MM.1S (cell line): ENCODE measurements around the gene CCDC152.
A peak's percentile ranks its signal among the peaks of the same experiment; 100 is the strongest.

Experiments
- DNase-seq: peaks from one replicate; pipeline ENCODE4 v3.0.0-alpha.2; 2015
- H2AFZ ChIP-seq: fragments of 300-600 bp; sonication (generic); 2 replicates; pipeline ENCODE4 v1.6.0; 2016; ENCODE audit warnings: antibody characterized with exemption, low read length
- H3F3A ChIP-seq: fragments of 300-600 bp; sonication (generic); 2 replicates; pipeline ENCODE4 v1.6.1; 2016; ENCODE audit warnings: mild to moderate bottlenecking, antibody characterized with exemption, low read length, moderate library complexity, mixed read lengths; ENCODE audit not compliant: insufficient read depth
- H3K27ac ChIP-seq: fragments of 300-600 bp; sonication (generic); 2 replicates; pipeline ENCODE4 v1.5.1; 2016; ENCODE audit warnings: mild to moderate bottlenecking, low read length
- H3K27me3 ChIP-seq: fragments of 300-600 bp; sonication (generic); replicated peaks from 2 replicates; pipeline ENCODE4 v1.6.0; 2016; ENCODE audit warnings: low read length; ENCODE audit not compliant: insufficient read depth
- H3K36me3 ChIP-seq: fragments of 300-600 bp; sonication (generic); replicated peaks from 2 replicates; pipeline ENCODE4 v1.6.1; 2016; ENCODE audit warnings: mild to moderate bottlenecking, low read length, mixed read lengths; ENCODE audit not compliant: insufficient read depth
- H3K4me1 ChIP-seq: fragments of 300-600 bp; sonication (generic); 2 replicates; pipeline ENCODE4 v1.6.1; 2016; ENCODE audit warnings: low read length, mixed read lengths
- H3K4me2 ChIP-seq: fragments of 300-600 bp; sonication (generic); 2 replicates; pipeline ENCODE4 v1.6.0; 2016; ENCODE audit warnings: low read depth, low read length
- H3K4me3 ChIP-seq: fragments of 300-600 bp; sonication (generic); 2 replicates; pipeline ENCODE4 v1.5.1; 2016; ENCODE audit warnings: low read length, mixed read lengths
- H3K79me2 ChIP-seq: fragments of 300-600 bp; sonication (generic); 2 replicates; pipeline ENCODE4 v1.6.1; 2016; ENCODE audit warnings: mixed run types, low read length, mixed read lengths
- H3K9ac ChIP-seq: fragments of 300-600 bp; sonication (generic); 2 replicates; pipeline ENCODE4 v1.6.1; 2016; ENCODE audit warnings: low read length, mixed read lengths
- H3K9me2 ChIP-seq: fragments of 300-600 bp; sonication (generic); replicated peaks from 2 replicates; pipeline ENCODE4 v1.6.1; 2016; ENCODE audit warnings: mild to moderate bottlenecking, low read length, mixed read lengths; ENCODE audit not compliant: insufficient read depth
- H3K9me3 ChIP-seq: fragments of 300-600 bp; sonication (generic); replicated peaks from 2 replicates; pipeline ENCODE4 v1.6.1; 2016; ENCODE audit warnings: mild to moderate bottlenecking, low read length, mixed read lengths; ENCODE audit not compliant: insufficient read depth
- H4K20me1 ChIP-seq: fragments of 300-600 bp; sonication (generic); 2 replicates; pipeline ENCODE4 v1.6.1; 2016; ENCODE audit warnings: mild to moderate bottlenecking, low read length, moderate library complexity, mixed read lengths; ENCODE audit not compliant: insufficient read depth
- EZH2 ChIP-seq: fragments of 300-600 bp; sonication (generic); optimal IDR thresholded peaks from 2 replicates; pipeline ENCODE3; 2017; ENCODE audit warnings: low read depth, mild to moderate bottlenecking, antibody characterized with exemption, low read length, mixed read lengths
- EZH2phosphoT487 ChIP-seq: fragments of 300-600 bp; sonication (generic); IDR thresholded peaks from 2 replicates; pipeline ENCODE4 v1.6.1; 2018; ENCODE audit warnings: antibody characterized with exemption, low read length
- TF ChIP-seq, protein P1 (sequence below): fragments of 300-600 bp; sonication (generic); IDR thresholded peaks from 2 replicates; pipeline ENCODE4 v1.5.1; 2016; ENCODE audit warnings: antibody characterized with exemption, low read length, mixed read lengths

Gene CCDC152

DNA sequence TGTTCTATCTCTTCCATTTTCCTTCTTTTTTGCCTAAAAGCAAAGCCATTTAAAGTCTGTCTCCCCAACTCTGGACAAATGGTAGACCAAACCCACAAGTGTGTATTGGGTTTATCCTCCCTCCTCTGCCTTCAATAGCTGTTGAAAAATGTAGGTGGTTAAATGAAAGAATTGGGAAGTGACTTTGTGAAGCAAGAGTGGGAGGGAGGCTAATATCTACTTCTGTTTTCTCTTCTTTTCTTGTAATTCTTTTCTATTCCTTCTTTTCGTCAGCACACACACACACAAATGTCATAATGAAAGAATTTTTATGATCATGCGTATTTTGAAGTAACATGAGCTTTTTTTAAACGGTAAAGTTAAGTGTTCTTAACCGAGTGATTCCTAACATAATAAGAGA lies 3.8 kb downstream of the CCDC152 start:
- no peaks in the 10 kb centered on the region for H3K4me1 ChIP-seq
- no peaks in the 10 kb centered on the region for H3K9me3 ChIP-seq
- H3K4me2 ChIP-seq = no peak overlapping the region
- no peaks in the 10 kb centered on the region for H3K27me3 ChIP-seq
- H3F3A ChIP-seq = no peaks in the 10 kb centered on the region
- H3K9ac ChIP-seq = no peak overlapping the region
- H4K20me1 ChIP-seq = no peaks in the 10 kb centered on the region
- no peak overlapping the region for H3K4me3 ChIP-seq
- no peak overlapping the region for H3K27ac ChIP-seq
- no peak for DNase-seq
- H3K36me3 ChIP-seq = no peaks in the 10 kb centered on the region
- no peaks in the 10 kb centered on the region for H3K9me2 ChIP-seq
- no peaks in the 10 kb centered on the region for H3K79me2 ChIP-seq
- TF ChIP-seq EZH2phosphoT487 (no peak), EZH2 (no peak)
- TF ChIP-seq, protein P1, sequence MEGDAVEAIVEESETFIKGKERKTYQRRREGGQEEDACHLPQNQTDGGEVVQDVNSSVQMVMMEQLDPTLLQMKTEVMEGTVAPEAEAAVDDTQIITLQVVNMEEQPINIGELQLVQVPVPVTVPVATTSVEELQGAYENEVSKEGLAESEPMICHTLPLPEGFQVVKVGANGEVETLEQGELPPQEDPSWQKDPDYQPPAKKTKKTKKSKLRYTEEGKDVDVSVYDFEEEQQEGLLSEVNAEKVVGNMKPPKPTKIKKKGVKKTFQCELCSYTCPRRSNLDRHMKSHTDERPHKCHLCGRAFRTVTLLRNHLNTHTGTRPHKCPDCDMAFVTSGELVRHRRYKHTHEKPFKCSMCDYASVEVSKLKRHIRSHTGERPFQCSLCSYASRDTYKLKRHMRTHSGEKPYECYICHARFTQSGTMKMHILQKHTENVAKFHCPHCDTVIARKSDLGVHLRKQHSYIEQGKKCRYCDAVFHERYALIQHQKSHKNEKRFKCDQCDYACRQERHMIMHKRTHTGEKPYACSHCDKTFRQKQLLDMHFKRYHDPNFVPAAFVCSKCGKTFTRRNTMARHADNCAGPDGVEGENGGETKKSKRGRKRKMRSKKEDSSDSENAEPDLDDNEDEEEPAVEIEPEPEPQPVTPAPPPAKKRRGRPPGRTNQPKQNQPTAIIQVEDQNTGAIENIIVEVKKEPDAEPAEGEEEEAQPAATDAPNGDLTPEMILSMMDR = no peak
- H2AFZ ChIP-seq = no peak overlapping the region

DNA sequence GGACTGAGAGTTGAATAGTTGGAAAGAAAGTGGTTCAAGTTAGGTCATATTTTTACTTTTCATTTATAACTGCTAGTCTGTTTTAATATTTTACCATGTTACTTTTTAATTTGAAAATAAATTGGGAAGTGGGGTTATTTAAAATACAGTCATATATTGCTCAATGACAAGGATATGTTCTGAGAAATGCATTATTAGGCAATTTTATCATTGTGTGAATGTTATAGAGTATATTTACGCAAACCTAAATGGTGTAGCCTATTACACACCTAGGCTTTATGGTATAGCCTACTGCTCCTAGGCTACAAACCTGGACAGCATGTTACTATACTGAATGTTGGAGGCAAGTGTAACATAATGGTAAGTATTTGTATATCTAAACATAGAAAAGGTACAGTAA lies 5.2 kb downstream of the CCDC152 start:
- H3K9ac ChIP-seq = no peak overlapping the region
- no peak overlapping the region for H3K4me3 ChIP-seq
- no peaks in the 10 kb centered on the region for H3F3A ChIP-seq
- H3K36me3 ChIP-seq = no peaks in the 10 kb centered on the region
- no peaks in the 10 kb centered on the region for H3K79me2 ChIP-seq
- no peak for DNase-seq
- no peaks in the 10 kb centered on the region for H4K20me1 ChIP-seq
- no peaks in the 10 kb centered on the region for H3K9me3 ChIP-seq
- H2AFZ ChIP-seq = no peak overlapping the region
- no peak overlapping the region for H3K27ac ChIP-seq
- no peak overlapping the region for H3K4me2 ChIP-seq
- H3K27me3 ChIP-seq = no peaks in the 10 kb centered on the region
- no peak for TF ChIP-seq EZH2phosphoT487
- TF ChIP-seq, protein P1 = no peak
- no peak for TF ChIP-seq EZH2
- H3K4me1 ChIP-seq = no peaks in the 10 kb centered on the region
- H3K9me2 ChIP-seq = no peaks in the 10 kb centered on the region

DNA sequence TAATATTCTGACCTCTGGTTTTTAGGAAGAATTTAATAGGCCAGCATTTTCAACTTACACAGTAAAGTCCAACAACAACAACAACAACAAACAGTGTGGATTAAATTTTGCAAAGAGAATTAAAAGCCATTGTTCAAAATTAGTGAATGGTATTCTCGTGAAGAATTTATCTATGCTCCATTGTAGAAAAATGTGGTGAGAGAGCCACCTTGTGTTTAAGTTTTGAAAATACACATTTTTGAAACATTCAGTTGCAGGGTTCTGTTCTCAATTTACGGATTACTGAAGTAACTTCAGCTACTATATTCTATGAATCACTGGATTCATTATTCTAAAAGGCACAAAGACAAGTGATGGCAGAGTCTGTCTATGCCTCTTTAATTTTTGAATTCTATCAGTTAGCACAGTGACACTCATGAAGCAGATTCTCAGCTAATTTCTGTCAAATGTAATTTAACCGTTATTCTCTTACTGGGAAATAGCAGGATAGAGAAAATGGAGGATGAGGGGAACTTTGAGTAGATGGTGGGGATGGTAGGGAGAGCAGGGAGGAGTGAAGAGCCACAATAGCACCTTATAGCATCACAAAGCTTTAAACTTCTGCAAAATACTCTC lies 11.0 kb downstream of the CCDC152 start:
- H3K4me1 ChIP-seq = no peaks in the 10 kb centered on the region
- no peak overlapping the region for H3K4me2 ChIP-seq
- H3K9ac ChIP-seq = no peak overlapping the region
- H3K27me3 ChIP-seq = no peaks in the 10 kb centered on the region
- no peaks in the 10 kb centered on the region for H3K9me2 ChIP-seq
- no peak for TF ChIP-seq EZH2phosphoT487
- TF ChIP-seq EZH2 = no peak
- TF ChIP-seq, protein P1 = peak; percentile 58
- no peaks in the 10 kb centered on the region for H3F3A ChIP-seq
- no peaks in the 10 kb centered on the region for H3K9me3 ChIP-seq
- no peaks in the 10 kb centered on the region for H3K79me2 ChIP-seq
- peak; percentile 39 for DNase-seq
- H3K36me3 ChIP-seq = no peaks in the 10 kb centered on the region
- H2AFZ ChIP-seq = no peak overlapping the region
- H3K27ac ChIP-seq = no peak overlapping the region
- H4K20me1 ChIP-seq = no peaks in the 10 kb centered on the region
- H3K4me3 ChIP-seq = no peak overlapping the region
